ENCODE data around the gene C10orf105. TPM values are rescaled to one million over a fixed set of nuclear protein-coding genes. Genes with fewer than 3 reads are reported as not detected.
A peak's percentile ranks its signal among the peaks of the same experiment; 100 is the strongest.

Gene C10orf105
- total and polyA plus RNA-seq, 12 donors = 0.03 to 0.16 (median 0.07) TPM; not detected in 5

- no peak for ATAC-seq
- no peaks in the 10 kb centered on the region for H3K27me3 ChIP-seq
- intact Hi-C loops (cut with DNase I) = no loop called here
- no peak overlapping the region for H3K4me3 ChIP-seq
- H3K36me3 ChIP-seq = peaks cover 0 to 7% (median 0%) of the 10 kb centered on the region in 9 donors
- no peak for DNase-seq
- H3K4me1 ChIP-seq = peaks cover 3 to 53% (median 20%) of the 10 kb centered on the region in 9 donors
- WGBS, 2 donors = 89 to 92% methylated on average over 9 of the region's 9 CpGs
- TF ChIP-seq, protein P1, sequence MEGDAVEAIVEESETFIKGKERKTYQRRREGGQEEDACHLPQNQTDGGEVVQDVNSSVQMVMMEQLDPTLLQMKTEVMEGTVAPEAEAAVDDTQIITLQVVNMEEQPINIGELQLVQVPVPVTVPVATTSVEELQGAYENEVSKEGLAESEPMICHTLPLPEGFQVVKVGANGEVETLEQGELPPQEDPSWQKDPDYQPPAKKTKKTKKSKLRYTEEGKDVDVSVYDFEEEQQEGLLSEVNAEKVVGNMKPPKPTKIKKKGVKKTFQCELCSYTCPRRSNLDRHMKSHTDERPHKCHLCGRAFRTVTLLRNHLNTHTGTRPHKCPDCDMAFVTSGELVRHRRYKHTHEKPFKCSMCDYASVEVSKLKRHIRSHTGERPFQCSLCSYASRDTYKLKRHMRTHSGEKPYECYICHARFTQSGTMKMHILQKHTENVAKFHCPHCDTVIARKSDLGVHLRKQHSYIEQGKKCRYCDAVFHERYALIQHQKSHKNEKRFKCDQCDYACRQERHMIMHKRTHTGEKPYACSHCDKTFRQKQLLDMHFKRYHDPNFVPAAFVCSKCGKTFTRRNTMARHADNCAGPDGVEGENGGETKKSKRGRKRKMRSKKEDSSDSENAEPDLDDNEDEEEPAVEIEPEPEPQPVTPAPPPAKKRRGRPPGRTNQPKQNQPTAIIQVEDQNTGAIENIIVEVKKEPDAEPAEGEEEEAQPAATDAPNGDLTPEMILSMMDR (IDR thresholded peaks at IDR 0.05) = no peak
- peaks cover 0 to 10% (median 4%) of the 10 kb centered on the region in 11 donors for H3K9me3 ChIP-seq
- peak overlapping the region in 4 of 10 donors; percentile 2 to 48 (median 18) for H3K27ac ChIP-seq
Measured at GRCh38 chr10:71687480-71687879, 32.1 kb downstream of the C10orf105 start.

- Histone ChIP-seq H3K36me3 (peaks cover 0 to 7% (median 0%) of the 10 kb centered on the region in 9 donors), H3K4me1 (peaks cover 3 to 54% (median 20%) of the 10 kb centered on the region in 9 donors), H3K4me3 (no peak overlapping the region), H3K9me3 (peaks cover 0 to 10% (median 4%) of the 10 kb centered on the region in 11 donors), H3K27ac (peak overlapping the region in 4 of 10 donors; percentile 2 to 48 (median 18)), H3K27me3 (no peaks in the 10 kb centered on the region)
- intact Hi-C loops (cut with DNase I) = no loop called here
- DNase-seq = no peak
- peak in 1 of 8 donors; percentile 7 for ATAC-seq
- TF ChIP-seq, protein P1 (IDR thresholded peaks at IDR 0.05) = no peak
- 55 to 56% methylated on average over 5 of the region's 5 CpGs for WGBS, 2 donors
Measured at GRCh38 chr10:71687077-71687476, 32.5 kb downstream of the C10orf105 start.

DNA sequence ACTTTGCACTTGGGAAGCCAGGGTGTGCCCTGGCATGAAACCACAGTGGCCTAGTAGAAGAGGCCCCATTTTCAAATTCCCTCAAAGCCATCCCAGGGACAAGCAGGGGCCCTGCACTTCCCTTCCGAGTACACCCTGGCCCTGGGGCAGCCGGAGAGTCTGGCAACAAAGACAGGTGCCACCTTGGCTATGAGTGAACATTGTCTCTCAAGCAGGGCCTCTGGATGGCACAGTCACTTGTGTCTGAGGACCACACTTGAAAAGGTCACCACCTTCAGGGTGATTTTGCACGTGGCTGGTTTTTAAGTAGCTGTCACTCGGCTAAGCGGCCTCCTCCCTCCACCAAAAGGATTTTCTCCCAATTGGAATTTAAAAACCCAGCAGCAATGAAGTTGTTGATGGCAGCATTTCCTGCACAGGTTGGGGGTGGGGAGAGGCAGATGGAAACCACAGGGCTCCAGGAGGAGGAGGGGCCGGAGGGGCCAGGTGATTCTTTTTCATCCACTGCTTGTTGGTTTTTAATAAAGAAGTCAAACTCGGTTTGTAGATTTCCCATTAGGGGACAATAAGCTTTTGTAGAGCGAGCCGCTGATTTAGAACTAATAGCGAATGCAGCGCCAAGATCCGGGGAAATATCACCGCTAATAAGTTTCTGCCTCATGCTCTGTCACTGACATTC is 33.9 kb downstream of the C10orf105 start:
- TF ChIP-seq, protein P1 (IDR thresholded peaks at IDR 0.05) = no peak
- intact Hi-C loops (cut with DNase I) = no loop called here
- ATAC-seq = no peak
- 71 to 83% methylated on average over 13 of the region's 13 CpGs for WGBS, 2 donors
- Histone ChIP-seq H3K4me1 (peaks cover 3 to 56% (median 20%) of the 10 kb centered on the region in 9 donors), H3K27ac (peak overlapping the region in 1 of 10 donors; percentile 48), H3K36me3 (no peaks in the 10 kb centered on the region), H3K4me3 (no peak overlapping the region), H3K9me3 (no peaks in the 10 kb centered on the region), H3K27me3 (no peaks in the 10 kb centered on the region)
- DNase-seq = no peak

DNA sequence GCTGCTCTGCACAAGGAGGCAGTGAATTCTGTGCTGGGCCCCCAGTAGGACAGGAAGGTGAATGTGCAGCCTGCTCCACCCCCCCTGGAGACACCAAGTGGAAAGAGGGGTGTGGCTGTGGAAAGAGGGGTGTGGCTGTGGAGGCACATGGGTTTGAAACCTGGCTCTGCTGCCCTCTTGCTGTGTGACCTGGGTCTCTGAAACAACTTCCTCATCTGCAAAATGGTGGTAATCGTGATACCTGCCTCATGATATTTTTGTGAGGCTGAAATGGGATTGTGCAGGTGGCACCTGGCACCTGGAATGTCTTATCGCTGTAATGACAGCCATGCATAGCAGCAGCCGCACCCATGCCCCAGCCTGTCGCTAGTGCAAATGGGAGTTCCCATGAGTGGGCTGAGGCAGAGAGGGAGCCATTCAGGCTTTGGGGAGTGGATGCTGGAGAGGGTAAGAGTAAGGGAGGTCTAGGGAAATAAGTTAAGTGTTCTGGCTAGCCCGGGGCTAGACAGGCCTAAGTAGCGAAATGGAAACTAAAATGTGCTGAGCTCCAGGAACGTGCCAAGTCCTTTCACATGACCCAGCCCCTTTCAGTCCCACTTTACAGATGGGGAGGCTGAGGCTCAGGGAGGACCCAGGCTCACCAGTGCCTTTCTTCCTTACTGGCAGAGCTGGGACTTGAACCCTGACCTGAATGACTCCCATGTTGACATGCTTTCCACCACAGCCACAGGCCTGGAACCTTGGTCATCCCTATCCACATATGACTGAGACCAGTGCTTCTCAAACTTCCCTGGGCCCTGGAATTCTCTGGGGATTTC is 35.0 kb downstream of the C10orf105 start:
- H3K9me3 ChIP-seq = no peaks in the 10 kb centered on the region
- no peaks in the 10 kb centered on the region for H3K27me3 ChIP-seq
- no peak overlapping the region for H3K4me3 ChIP-seq
- WGBS, 2 donors = 83 to 91% methylated on average over 7 of the region's 7 CpGs
- TF ChIP-seq, protein P1 (IDR thresholded peaks at IDR 0.05) = peak in 1 of 9 donors; percentile 28
- peak in 1 of 2 donors; percentile 38 for DNase-seq
- intact Hi-C loops (cut with DNase I) = no loop called here
- peak in 6 of 8 donors; percentile 25 to 56 (median 38) for ATAC-seq
- peak overlapping the region in 3 of 10 donors; percentile 15 to 76 (median 63) for H3K27ac ChIP-seq
- no peaks in the 10 kb centered on the region for H3K36me3 ChIP-seq
- peaks cover 7 to 66% (median 29%) of the 10 kb centered on the region in 9 donors for H3K4me1 ChIP-seq

All from heart right ventricle (tissue), 16 donors.